ELR (cell line): ENCODE measurements around the gene HGFAC.
"Not testable (repeated sequence)": the region's sequence is repeated elsewhere in the genome, so short reads cannot be mapped to it uniquely, and the experiment has no call there.

Experiments used
- DNase-seq: peaks from one replicate; pipeline ENCODE4 v3.0.0-alpha.2; 2015; ENCODE audit warnings: low read depth

HGFAC gene

GRCh38 chr4:3411190-3411589 lies 30.6 kb upstream of the HGFAC start:
- DNase-seq = not testable (repeated sequence)

- DNase-seq = no peak
These were observed 30.1 kb upstream of the HGFAC start for GRCh38 chr4:3411676-3412075.

GRCh38 chr4:3412257-3413020 lies 29.3 kb upstream of the HGFAC start:
- DNase-seq = no peak

GRCh38 chr4:3413217-3413671 lies 28.5 kb upstream of the HGFAC start:
- no peak for DNase-seq

GRCh38 chr4:3413675-3414420 lies 27.9 kb upstream of the HGFAC start:
- DNase-seq = no peak

- DNase-seq = no peak
These were observed 27.1 kb upstream of the HGFAC start for GRCh38 chr4:3414421-3415279.

GRCh38 chr4:3415471-3416141 lies 26.2 kb upstream of the HGFAC start:
- DNase-seq = no peak

- no peak for DNase-seq
These were observed 25.5 kb upstream of the HGFAC start for GRCh38 chr4:3416270-3416669.

- DNase-seq = no peak
These were observed 24.9 kb upstream of the HGFAC start for GRCh38 chr4:3416821-3417221.

GRCh38 chr4:3417448-3417847 lies 24.3 kb upstream of the HGFAC start:
- DNase-seq = no peak

- DNase-seq = no peak
These were observed 23.6 kb upstream of the HGFAC start for GRCh38 chr4:3418029-3418762.

- DNase-seq = no peak
These were observed 21.7 kb upstream of the HGFAC start for GRCh38 chr4:3419836-3420605.

- DNase-seq = no peak
These were observed 21.2 kb upstream of the HGFAC start for GRCh38 chr4:3420606-3420955.

- no peak for DNase-seq
These were observed 20.8 kb upstream of the HGFAC start for GRCh38 chr4:3420956-3421355.

GRCh38 chr4:3421470-3421869 lies 20.3 kb upstream of the HGFAC start:
- no peak for DNase-seq

GRCh38 chr4:3422241-3422801 lies 19.4 kb upstream of the HGFAC start:
- no peak for DNase-seq

- no peak for DNase-seq
These were observed 18.9 kb upstream of the HGFAC start for GRCh38 chr4:3422808-3423297.

GRCh38 chr4:3423406-3423805 lies 18.4 kb upstream of the HGFAC start:
- DNase-seq = no peak

- no peak for DNase-seq
These were observed 17.8 kb upstream of the HGFAC start for GRCh38 chr4:3423952-3424351.

GRCh38 chr4:3424522-3425095 lies 17.2 kb upstream of the HGFAC start:
- DNase-seq = no peak
